HG03280 (cell line): Measurements from ENCODE around the gene OCRL.

Experiments used
- ATAC-seq: cut with Tn5 transposase; IDR thresholded peaks from one replicate; pipeline ENCODE4 v1.9.1; 2021; ENCODE audit warnings: mild to moderate bottlenecking, moderate library complexity; ENCODE audit not compliant: unreplicated experiment

Gene OCRL

GRCh38 chrX:129540068-129540653 is at the start of gene OCRL:
Gene OCRL (plus strand): TSS chrX:129540259. CDS start chrX:129540440, 181 bp downstream.
- ATAC-seq = peak; percentile 99

DNA sequence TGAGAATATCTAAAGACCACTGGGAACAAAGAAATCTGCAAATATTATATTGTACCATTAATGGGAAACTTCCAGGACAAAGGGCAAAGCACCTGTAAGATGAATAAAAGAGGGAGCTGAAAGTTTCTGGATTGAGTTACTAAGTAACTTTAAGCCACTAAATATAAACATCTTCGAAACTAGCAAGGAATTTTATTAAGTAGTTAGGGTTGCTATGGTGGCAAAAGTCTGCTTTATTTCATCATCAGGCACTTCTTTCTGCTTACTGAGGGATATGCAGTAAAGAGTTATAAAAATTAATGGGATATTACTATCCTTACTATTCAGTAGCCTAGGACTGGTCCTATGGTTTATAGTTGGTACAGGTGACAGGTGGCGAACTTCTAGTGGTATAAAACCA is 49.7 kb upstream of the OCRL start:
- ATAC-seq = no peak

DNA sequence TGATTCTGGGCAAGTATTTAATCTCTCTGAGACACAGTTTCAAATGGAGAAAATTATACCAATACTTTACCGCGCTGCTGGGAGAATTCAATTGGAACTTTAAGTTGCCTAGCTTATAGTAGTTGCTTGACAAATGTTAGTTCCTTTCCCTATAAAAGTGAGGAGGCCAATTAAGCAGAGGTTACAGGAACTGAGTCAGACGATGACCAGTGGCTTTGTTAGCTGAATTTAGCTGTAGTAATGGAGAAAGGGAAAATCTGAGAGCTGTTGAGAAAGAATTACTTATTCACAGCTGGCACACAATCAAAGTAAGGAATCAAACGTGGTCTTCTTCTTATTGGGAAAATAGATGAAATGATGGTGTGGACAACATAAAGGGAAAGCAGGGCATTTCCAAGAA is 46.4 kb upstream of the OCRL start:
- no peak for ATAC-seq

- no peak for ATAC-seq
Observed at GRCh38 chrX:129494887-129495286, 45.2 kb upstream of the OCRL start.

GRCh38 chrX:129495900-129496299 is 44.2 kb upstream of the OCRL start:
- ATAC-seq = no peak

GRCh38 chrX:129496625-129497024 is 43.4 kb upstream of the OCRL start:
- no peak for ATAC-seq

- no peak for ATAC-seq
Observed at GRCh38 chrX:129497146-129497843, 42.8 kb upstream of the OCRL start.

DNA sequence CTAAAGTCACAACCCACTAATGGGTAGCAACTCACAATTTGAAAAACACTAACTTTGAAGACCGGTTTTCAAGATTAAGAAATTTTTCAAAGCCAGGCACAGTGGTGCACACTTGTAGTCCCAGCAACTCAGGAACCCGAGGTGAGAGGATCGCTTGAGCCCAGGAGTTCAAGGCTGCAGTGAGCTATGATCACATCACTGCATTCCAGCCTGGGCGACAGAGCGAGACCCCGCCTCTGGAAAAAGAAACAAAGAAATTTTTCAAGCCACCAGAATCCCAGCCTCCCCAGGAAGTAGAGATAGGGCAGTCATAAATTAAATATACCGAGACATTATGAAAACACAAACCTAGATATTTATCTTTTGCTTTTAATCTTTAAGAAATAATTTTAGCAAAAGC is 29.7 kb upstream of the OCRL start:
- no peak for ATAC-seq

GRCh38 chrX:129511689-129512088 is 28.4 kb upstream of the OCRL start:
- no peak for ATAC-seq

- no peak for ATAC-seq
Observed at GRCh38 chrX:129512409-129512808, 27.6 kb upstream of the OCRL start.

- no peak for ATAC-seq
Observed at GRCh38 chrX:129516402-129516801, 23.7 kb upstream of the OCRL start.

DNA sequence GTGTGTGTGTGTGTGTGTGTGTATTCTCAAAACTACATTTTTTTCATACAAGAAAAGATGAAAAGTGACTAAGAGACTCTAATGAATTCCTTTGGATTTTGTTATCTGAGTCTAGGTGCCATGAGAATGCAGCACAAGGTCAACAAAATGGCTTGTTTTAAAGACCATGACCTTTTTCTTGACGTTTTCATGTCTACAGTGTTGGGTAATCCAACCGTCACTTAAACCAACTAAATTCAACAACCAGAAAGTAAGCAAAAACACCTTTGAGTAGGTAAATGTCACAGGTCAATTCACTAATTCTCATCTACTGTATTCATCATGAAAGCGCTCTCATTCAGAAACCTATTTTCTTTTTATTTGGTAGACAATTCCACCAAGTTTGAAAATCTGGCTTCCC is 19.9 kb upstream of the OCRL start:
- no peak for ATAC-seq

- no peak for ATAC-seq
Observed at GRCh38 chrX:129522184-129523078, 17.6 kb upstream of the OCRL start.

GRCh38 chrX:129523079-129523911 is 16.8 kb upstream of the OCRL start, which contains the start of gene SMARCA1:
Gene SMARCA1 (minus strand): TSS chrX:129523490. CDS start chrX:129523370, 120 bp downstream.
- no peak for ATAC-seq

DNA sequence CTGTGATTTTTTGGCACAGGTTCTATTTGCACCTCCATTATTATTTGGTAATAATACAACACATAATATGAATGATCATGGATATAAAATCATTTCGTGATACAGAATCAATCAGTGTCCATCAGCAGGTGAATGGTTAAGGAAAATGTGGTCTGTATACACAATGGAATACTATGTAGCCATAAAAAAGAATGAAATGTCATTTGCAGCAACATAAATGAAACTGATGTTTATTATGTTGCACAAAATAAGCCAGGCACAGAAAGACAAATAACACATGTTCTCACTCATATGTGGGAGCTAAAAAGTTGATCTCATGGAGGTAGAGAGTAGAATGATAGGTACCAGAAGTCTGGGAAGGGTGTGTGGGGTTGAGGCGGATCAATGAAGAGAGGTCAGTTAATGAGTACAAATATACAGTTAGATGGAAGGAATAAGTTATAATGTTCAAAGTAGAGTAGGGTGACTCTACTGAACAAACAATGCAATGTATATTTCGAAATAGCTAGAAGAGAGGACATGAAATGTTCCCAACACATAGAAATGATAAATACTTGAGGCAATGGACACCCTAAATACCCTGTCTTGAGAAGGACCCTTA is 15.7 kb upstream of the OCRL start:
- no peak for ATAC-seq

GRCh38 chrX:129525162-129525561 is 14.9 kb upstream of the OCRL start:
- ATAC-seq = no peak

- ATAC-seq = no peak
Observed at GRCh38 chrX:129525896-129526295, 14.2 kb upstream of the OCRL start.

DNA sequence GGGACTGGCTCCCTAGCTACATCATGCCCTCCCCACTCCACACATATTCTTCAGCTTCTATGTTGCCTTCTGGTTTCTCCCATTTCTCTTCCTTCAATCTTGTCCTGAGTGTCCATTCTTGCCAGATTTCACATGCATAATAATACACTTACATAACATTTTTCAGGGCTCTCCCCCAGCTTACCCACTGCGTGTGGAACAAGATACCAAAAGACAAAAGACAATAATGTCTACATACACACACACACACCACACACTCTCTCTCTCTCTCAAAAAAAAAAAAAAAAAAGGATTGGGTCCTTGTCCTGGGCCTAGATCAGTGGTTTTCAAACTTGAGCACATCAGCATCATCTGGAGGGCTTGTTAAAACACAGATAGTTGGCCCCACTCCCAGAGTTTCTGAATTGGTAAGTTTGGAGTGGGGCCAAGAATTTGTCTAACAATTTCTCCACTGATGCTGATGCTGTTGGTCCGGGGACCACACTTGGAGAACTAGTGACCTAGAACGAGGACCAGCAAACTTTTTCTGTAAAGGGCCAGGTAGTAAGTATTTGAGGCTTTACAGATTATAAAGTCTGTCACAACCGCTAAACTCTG is 10.3 kb upstream of the OCRL start:
- ATAC-seq = no peak

GRCh38 chrX:129530410-129530809 is 9.6 kb upstream of the OCRL start:
- no peak for ATAC-seq

- no peak for ATAC-seq
Observed at GRCh38 chrX:129531132-129531531, 8.9 kb upstream of the OCRL start.
